Suprapubic skin (tissue), 4 donors: ENCODE measurements around the gene FBLIM1. TPM values are rescaled to one million over a fixed set of nuclear protein-coding genes. Genes with fewer than 3 reads are reported as not detected.

ENCODE experiments used
- DNase-seq, 2 donors: peaks; one replicate each; pipeline ENCODE4 v3.0.0-alpha.2; 2019; ENCODE audit warnings: low spot score in 2 of 2
- H3K27ac ChIP-seq: fragments of 200-600 bp; sonication (generic); one replicate; pipeline ENCODE4 v1.5.1; 2019
- H3K27me3 ChIP-seq: fragments of 200-600 bp; sonication (generic); one replicate; pipeline ENCODE4 v1.5.1; 2019
- H3K36me3 ChIP-seq: fragments of 200-600 bp; sonication (generic); one replicate; pipeline ENCODE4 v1.5.1; 2019
- H3K4me1 ChIP-seq: fragments of 200-600 bp; sonication (generic); one replicate; pipeline ENCODE4 v1.5.1; 2019
- H3K4me3 ChIP-seq: fragments of 200-600 bp; sonication (generic); one replicate; pipeline ENCODE4 v1.5.1; 2019; ENCODE audit warnings: mild to moderate bottlenecking
- H3K9me3 ChIP-seq: fragments of 200-600 bp; sonication (generic); one replicate; pipeline ENCODE4 v1.5.1; 2019
- EP300 ChIP-seq: sonication (generic); formaldehyde crosslinking; IDR thresholded peaks from one replicate; pipeline ENCODE4 v1.6.1; 2017; ENCODE audit warnings: antibody characterized with exemption
- POLR2A ChIP-seq, 2 donors: fragments of 450-650 bp; IDR thresholded peaks; one replicate each; pipeline ENCODE4 v1.6.1; 2017; ENCODE audit warnings: antibody characterized with exemption in 2 of 2, mild to moderate bottlenecking in 2 of 2, moderate library complexity in 2 of 2
- POLR2AphosphoS5 ChIP-seq, 3 donors: sonication (generic); formaldehyde crosslinking; IDR thresholded peaks; one replicate each; pipeline ENCODE4 v1.6.1; 2017; ENCODE audit warnings: antibody characterized with exemption in 3 of 3
- WGBS: methylation state at CpG from one replicate; pipeline ENCODE4 v1.1.5; 2018; 5-methylcytosine and 5-hydroxymethylcytosine counted together
- total RNA-seq, 4 donors: library from RNA; depleted of rRNA; stranded (reverse); fragments of >200 nt; gene quantifications; one replicate each; pipeline ENCODE4 v1.1.0, GENCODE V29; 2016
- TF ChIP-seq, protein P1 (sequence below), 2 donors: fragments of 200-600 bp in 1 of 2; fragments of 450-650 bp in 1 of 2; sonication (generic) in 1 of 2; IDR thresholded peaks; one replicate each; pipeline ENCODE4 v1.5.1; 2016 to 2019; ENCODE audit warnings: antibody characterized with exemption in 2 of 2, mild to moderate bottlenecking in 1 of 2, moderate library complexity in 1 of 2

FBLIM1 gene
- total RNA-seq, 4 donors from 2014 or later: 24.7 to 43.0 (median 27.4) TPM

DNA sequence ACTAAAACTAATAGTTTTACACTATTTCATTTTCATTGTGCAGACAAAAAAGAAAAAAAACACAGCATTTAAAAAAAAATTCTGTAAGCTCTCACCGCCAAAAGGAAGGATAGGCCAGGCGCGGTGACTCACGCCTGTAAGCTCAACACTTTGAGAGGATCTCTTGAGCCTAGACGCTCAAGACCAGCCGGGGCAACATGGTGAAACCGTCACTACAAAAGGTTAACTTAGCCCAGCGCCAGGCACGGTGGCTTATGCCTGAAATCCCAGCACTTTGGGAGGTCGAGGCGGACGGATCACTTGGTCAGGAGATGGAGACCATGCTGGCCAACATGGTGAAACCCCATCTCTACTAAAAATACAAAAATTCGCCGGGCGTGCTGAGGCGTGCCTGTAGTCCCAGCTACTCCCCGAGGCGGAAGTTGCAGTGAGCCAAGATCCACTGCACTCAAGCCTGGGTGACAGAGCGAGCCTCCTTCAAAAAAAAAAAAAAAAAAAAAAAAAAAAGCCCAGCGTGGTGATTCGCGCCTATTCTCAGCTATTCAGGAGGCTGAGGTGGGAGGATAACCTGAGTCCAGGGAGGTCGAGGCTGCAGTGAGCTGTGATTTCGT lies 74.6 kb downstream of the FBLIM1 start:
- peak in 2 of 3 donors; percentile 17 to 57 for TF ChIP-seq POLR2AphosphoS5 (IDR thresholded peaks at IDR 0.05)
- TF ChIP-seq, protein P1, sequence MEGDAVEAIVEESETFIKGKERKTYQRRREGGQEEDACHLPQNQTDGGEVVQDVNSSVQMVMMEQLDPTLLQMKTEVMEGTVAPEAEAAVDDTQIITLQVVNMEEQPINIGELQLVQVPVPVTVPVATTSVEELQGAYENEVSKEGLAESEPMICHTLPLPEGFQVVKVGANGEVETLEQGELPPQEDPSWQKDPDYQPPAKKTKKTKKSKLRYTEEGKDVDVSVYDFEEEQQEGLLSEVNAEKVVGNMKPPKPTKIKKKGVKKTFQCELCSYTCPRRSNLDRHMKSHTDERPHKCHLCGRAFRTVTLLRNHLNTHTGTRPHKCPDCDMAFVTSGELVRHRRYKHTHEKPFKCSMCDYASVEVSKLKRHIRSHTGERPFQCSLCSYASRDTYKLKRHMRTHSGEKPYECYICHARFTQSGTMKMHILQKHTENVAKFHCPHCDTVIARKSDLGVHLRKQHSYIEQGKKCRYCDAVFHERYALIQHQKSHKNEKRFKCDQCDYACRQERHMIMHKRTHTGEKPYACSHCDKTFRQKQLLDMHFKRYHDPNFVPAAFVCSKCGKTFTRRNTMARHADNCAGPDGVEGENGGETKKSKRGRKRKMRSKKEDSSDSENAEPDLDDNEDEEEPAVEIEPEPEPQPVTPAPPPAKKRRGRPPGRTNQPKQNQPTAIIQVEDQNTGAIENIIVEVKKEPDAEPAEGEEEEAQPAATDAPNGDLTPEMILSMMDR (IDR thresholded peaks at IDR 0.05): no peak
- Histone ChIP-seq H3K4me3 (peak overlapping the region; percentile 57), H3K27ac (peak overlapping the region; percentile 93), H3K36me3 (no peaks in the 10 kb centered on the region), H3K9me3 (no peaks in the 10 kb centered on the region), H3K27me3 (no peaks in the 10 kb centered on the region), H3K4me1 (peaks cover 51% of the 10 kb centered on the region)
- peak; percentile 85 for DNase-seq
- 17% methylated on average over 22 of the region's 24 CpGs for WGBS

DNA sequence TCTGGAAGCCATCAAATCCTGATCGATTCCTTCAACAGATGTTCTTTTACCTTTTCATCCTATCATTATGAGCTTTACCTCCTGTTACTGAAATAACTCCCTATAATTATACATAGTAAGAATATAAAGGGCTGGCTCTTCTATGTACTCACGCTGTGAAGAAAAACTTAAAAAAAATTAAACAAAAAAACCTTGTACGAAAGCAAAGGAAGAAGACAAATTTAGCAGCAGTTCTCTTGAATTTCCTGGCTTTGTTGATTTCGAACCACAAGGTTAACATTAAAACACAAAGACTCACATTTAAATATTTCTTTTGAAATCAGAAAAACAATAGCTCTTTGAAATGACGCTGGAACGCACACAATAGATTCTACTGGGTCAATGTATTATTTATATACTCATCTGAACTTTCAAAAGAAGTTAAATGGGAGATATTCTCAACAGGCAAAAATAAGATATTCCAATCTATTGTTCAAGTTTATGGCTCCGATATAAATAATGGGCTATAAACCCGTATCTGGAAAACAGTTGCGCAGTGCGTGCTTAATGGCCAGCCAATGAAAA lies 75.3 kb downstream of the FBLIM1 start:
- Histone ChIP-seq H3K9me3 (no peaks in the 10 kb centered on the region), H3K4me1 (peaks cover 51% of the 10 kb centered on the region), H3K27me3 (no peaks in the 10 kb centered on the region), H3K36me3 (no peaks in the 10 kb centered on the region), H3K27ac (peak overlapping the region; percentile 93), H3K4me3 (peak overlapping the region; percentile 57)
- TF ChIP-seq, protein P1 (IDR thresholded peaks at IDR 0.05): no peak
- TF ChIP-seq POLR2A (IDR thresholded peaks at IDR 0.05): no peak
- TF ChIP-seq POLR2AphosphoS5 (IDR thresholded peaks at IDR 0.05): no peak
- TF ChIP-seq EP300: no peak
- no peak for DNase-seq
- WGBS: under 1% methylated on average over 10 of the region's 10 CpGs

DNA sequence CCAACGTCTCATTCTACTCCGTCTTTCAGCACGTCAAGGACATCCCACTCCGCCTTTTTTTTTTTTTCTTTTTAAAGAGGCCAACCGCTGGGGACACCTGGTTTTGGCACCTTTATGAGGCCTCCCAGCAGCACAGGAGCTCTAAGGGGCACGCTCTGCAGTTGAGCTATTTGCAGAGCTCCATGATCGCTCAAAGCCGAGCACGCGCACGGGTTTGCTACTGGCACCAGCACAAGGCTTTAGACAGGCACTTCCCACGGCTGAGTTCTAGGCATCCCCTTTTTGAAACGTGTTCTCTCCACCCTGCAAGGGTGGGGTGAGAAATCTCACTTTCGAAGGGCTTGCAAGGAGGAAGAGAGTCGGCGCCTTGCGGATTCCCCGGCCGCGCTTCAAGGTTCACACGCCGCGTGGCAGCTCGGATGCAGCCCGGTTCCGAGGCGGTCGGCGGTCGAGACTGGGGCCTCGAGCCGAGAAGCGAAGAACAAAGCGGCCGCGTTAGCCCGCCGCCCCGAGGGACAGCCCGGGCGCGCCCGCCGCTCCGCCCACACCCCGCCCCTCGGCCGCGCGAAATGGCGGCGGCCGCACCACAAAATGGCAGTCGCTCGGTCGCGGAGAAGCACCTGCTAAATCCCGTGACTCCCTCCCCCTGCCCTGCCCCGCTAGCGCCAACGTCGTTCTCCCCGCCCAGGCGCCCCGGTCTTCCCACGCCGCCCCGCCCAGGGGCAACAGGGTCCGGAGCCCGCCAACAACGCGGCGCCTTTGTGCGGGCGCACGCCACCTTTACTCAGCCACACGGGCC lies 76.0 kb downstream of the FBLIM1 start:
- Histone ChIP-seq H3K4me1 (peaks cover 47% of the 10 kb centered on the region), H3K27me3 (no peaks in the 10 kb centered on the region), H3K27ac (peak overlapping the region; percentile 93), H3K9me3 (no peaks in the 10 kb centered on the region), H3K4me3 (peak overlapping the region; percentile 57), H3K36me3 (no peaks in the 10 kb centered on the region)
- under 1% methylated on average over 14 of the region's 77 CpGs for WGBS
- peak; percentile 89 to 92 for DNase-seq
- TF ChIP-seq, protein P1 (IDR thresholded peaks at IDR 0.05): no peak
- peak in 1 of 2 donors; percentile 77 for TF ChIP-seq POLR2A (IDR thresholded peaks at IDR 0.05)
- TF ChIP-seq POLR2AphosphoS5 (IDR thresholded peaks at IDR 0.05): peak in 1 of 3 donors; percentile 19
- no peak for TF ChIP-seq EP300

DNA sequence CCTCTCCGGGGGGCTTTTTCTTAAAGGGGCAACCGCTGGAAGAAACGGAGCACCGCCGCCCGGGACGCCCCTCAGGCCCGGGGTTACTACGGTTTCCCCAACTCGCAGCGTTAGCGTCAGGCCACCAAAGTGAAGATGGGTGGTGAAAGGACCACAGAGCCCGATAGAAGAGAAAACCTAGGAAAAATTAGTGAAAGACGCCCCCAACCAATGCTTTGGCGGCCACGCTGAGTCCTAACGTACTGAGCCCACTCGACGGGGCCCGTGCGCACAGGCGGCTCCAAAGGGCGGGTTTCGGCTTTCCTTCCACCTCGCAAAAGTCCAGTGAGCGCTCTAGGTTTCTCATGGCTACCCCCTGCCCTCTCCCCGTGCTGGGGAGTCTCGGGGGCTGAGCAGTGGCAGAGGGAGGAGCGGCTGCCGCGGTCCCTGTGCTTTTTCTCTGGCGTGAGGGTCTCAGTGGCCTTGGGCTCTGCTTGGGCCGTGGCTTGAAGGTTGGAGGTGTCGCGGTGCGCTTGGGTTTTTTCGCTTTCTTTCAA lies 76.7 kb downstream of the FBLIM1 start:
- under 1% methylated on average over 37 of the region's 37 CpGs for WGBS
- no peaks in the 10 kb centered on the region for H3K36me3 ChIP-seq
- peak overlapping the region; percentile 57 for H3K4me3 ChIP-seq
- peak in 1 of 2 donors; percentile 82 for DNase-seq
- H3K27ac ChIP-seq: peak overlapping the region; percentile 93
- TF ChIP-seq, protein P1 (IDR thresholded peaks at IDR 0.05): no peak
- no peak for TF ChIP-seq EP300
- TF ChIP-seq POLR2A (IDR thresholded peaks at IDR 0.05): no peak
- no peak for TF ChIP-seq POLR2AphosphoS5 (IDR thresholded peaks at IDR 0.05)
- H3K27me3 ChIP-seq: no peaks in the 10 kb centered on the region
- peaks cover 40% of the 10 kb centered on the region for H3K4me1 ChIP-seq
- no peaks in the 10 kb centered on the region for H3K9me3 ChIP-seq
